ENCODE measurements around the gene TTLL11. TPM values are rescaled to one million over a fixed set of nuclear protein-coding genes. Genes with fewer than 3 reads are reported as not detected.
"Not testable (repeated sequence)": the region's sequence is repeated elsewhere in the genome, so short reads cannot be mapped to it uniquely, and the experiment has no call there.

Gene TTLL11
- total RNA-seq, 4 donors from 2014 or later, result 7.9 to 14.4 (median 9.7) TPM

DNA sequence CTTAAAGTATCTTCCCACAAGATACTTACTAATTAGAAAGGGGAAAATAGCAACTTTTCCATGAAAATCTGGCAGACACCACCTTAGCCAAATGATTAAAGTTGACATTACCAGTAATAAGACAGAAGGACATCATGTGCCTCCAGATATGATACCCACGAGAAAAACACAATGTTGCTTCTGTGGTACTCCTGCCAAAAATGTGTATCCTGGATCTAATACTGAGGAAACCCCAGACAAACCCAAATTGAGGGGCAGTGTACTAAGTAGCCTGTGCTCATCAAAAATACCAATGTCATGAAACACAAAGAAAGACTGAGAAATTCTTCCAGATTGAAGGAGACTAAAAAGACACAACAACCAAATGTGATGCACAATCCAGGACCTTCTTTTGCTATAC, 85.3 kb downstream of the TTLL11 start:
- Histone ChIP-seq H3K4me3 (replicated peaks in 1 of 3) (no peak overlapping the region), H3K4me1 (no peaks in the 10 kb centered on the region), H3K27me3 (no peaks in the 10 kb centered on the region), H3K9me3 (no peaks in the 10 kb centered on the region), H3K36me3 (no peaks in the 10 kb centered on the region), H3K27ac (no peak overlapping the region)
- intact Hi-C loops (cut with DNase I), result no loop called here
- DNase-seq, result no peak
- TF ChIP-seq, protein P1, sequence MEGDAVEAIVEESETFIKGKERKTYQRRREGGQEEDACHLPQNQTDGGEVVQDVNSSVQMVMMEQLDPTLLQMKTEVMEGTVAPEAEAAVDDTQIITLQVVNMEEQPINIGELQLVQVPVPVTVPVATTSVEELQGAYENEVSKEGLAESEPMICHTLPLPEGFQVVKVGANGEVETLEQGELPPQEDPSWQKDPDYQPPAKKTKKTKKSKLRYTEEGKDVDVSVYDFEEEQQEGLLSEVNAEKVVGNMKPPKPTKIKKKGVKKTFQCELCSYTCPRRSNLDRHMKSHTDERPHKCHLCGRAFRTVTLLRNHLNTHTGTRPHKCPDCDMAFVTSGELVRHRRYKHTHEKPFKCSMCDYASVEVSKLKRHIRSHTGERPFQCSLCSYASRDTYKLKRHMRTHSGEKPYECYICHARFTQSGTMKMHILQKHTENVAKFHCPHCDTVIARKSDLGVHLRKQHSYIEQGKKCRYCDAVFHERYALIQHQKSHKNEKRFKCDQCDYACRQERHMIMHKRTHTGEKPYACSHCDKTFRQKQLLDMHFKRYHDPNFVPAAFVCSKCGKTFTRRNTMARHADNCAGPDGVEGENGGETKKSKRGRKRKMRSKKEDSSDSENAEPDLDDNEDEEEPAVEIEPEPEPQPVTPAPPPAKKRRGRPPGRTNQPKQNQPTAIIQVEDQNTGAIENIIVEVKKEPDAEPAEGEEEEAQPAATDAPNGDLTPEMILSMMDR (IDR thresholded peaks at IDR 0.05), result no peak
- no peak for TF ChIP-seq POLR2A (IDR thresholded peaks at IDR 0.05)
- WGBS, 2 donors, result 65 to 69% methylated on average over 1 of the region's 1 CpG

DNA sequence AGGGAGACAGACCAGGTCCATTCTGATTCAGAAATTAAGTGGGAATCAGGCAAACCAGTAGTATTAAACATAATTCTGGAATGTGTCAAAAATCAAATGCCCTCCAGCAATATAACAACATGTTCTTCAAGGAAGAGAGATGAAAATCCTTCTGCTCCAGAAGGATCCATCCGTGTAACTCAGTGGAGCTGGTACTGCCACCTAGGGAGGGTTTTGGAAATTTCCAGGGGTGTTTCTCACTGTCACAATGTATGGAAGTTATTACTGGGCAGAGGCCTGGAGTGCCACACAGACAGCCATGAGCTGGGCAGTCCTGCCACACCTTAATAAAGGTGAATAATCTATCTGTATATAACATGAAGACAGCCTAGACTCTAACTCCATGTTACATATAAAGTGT, 87.5 kb downstream of the TTLL11 start:
- 43 to 56% methylated on average over 1 of the region's 1 CpG for WGBS, 2 donors
- H3K27ac ChIP-seq, result no peak overlapping the region
- H3K4me3 ChIP-seq (replicated peaks in 1 of 3), result no peak overlapping the region
- H3K27me3 ChIP-seq, result no peaks in the 10 kb centered on the region
- no peaks in the 10 kb centered on the region for H3K36me3 ChIP-seq
- TF ChIP-seq POLR2A (IDR thresholded peaks at IDR 0.05), result no peak
- TF ChIP-seq, protein P1 (IDR thresholded peaks at IDR 0.05), result peak in 1 of 6 experiments; percentile 28
- H3K4me1 ChIP-seq, result peaks cover 0 to 9% of the 10 kb centered on the region in 2 donors
- intact Hi-C loops (cut with DNase I), result no loop called here
- DNase-seq, result no peak
- H3K9me3 ChIP-seq, result no peaks in the 10 kb centered on the region

- peaks cover 0 to 9% of the 10 kb centered on the region in 2 donors for H3K4me1 ChIP-seq
- H3K4me3 ChIP-seq (replicated peaks in 1 of 3), result no peak overlapping the region
- no peaks in the 10 kb centered on the region for H3K9me3 ChIP-seq
- no peaks in the 10 kb centered on the region for H3K36me3 ChIP-seq
- no peak for DNase-seq
- TF ChIP-seq POLR2A (IDR thresholded peaks at IDR 0.05), result no peak
- TF ChIP-seq, protein P1 (IDR thresholded peaks at IDR 0.05), result no peak
- WGBS, 2 donors, result 92 to 99% methylated on average over 6 of the region's 6 CpGs
- no peak overlapping the region for H3K27ac ChIP-seq
- intact Hi-C loops (cut with DNase I), result no loop called here
- no peaks in the 10 kb centered on the region for H3K27me3 ChIP-seq
Observed at GRCh38 chr9:122004589-122004988, 88.5 kb downstream of the TTLL11 start.

- no peak overlapping the region for H3K4me3 ChIP-seq (replicated peaks in 1 of 3)
- WGBS, 2 donors, result 70 to 73% methylated on average over 7 to 9 of the region's 9 CpGs
- TF ChIP-seq, protein P1 (IDR thresholded peaks at IDR 0.05), result no peak
- no peak for TF ChIP-seq POLR2A (IDR thresholded peaks at IDR 0.05)
- H3K27me3 ChIP-seq, result no peaks in the 10 kb centered on the region
- DNase-seq, result no peak
- no peaks in the 10 kb centered on the region for H3K9me3 ChIP-seq
- no peak overlapping the region for H3K27ac ChIP-seq
- intact Hi-C loops (cut with DNase I), result no loop called here
- H3K4me1 ChIP-seq, result peaks cover 0 to 9% of the 10 kb centered on the region in 2 donors
- H3K36me3 ChIP-seq, result no peaks in the 10 kb centered on the region
Observed at GRCh38 chr9:122001491-122002201, 91.5 kb downstream of the TTLL11 start.

DNA sequence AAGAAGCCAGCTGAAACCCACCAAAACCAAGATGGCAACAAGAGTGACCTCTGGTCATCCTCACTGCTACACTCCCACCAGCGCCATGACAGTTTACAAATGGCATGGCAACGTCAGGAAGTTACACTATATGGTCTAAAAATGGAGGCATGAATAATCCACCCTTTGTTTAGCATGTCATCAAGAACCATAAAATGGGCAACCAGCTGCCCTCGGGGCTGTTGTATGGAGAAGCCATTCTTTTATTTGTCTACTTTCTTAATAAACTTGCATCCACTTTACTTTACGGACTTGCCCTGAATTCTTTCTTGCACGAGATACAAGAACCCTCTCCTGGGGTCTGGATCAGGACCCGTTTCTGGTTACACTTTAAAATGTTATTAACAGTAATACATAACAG, 92.6 kb downstream of the TTLL11 start:
- H3K4me3 ChIP-seq (replicated peaks in 1 of 3); H3K27me3 ChIP-seq; H3K4me1 ChIP-seq; DNase-seq; H3K27ac ChIP-seq; H3K36me3 ChIP-seq; H3K9me3 ChIP-seq; intact Hi-C loops (cut with DNase I): not testable (repeated sequence)
- 79 to 80% methylated on average over 6 of the region's 6 CpGs for WGBS, 2 donors
